C4-2B (cell line): Measurements from ENCODE around the gene TSPEAR.

Source experiments
- ZFX ChIP-seq: fragments of 450-650 bp; IDR thresholded peaks from 2 replicates; pipeline ENCODE4 v1.6.1; 2017
- TF ChIP-seq, protein P1 (sequence below): fragments of 450-650 bp; conservative IDR thresholded peaks from 2 replicates; pipeline ENCODE4 v1.5.1; 2017; ENCODE audit warnings: mild to moderate bottlenecking

DNA sequence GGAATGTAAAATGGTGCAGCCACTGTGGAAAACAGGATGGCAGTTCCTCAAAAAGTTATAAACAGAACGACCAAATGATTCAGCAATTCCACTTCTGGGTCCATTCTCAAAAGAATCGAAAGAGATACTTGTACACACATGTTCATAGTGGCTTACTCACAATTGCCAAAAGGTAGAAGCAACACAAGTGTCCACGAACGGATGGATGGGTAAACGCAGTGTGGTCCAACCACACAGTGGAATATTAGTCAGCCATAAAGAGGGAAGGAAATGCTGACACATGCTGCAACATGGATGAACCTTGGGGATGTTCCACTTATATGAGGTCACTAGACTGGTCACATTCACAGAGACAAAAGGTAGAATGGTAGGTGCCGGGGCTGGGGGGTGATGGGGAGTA is 176.7 kb downstream of the TSPEAR start:
- TF ChIP-seq, protein P1, sequence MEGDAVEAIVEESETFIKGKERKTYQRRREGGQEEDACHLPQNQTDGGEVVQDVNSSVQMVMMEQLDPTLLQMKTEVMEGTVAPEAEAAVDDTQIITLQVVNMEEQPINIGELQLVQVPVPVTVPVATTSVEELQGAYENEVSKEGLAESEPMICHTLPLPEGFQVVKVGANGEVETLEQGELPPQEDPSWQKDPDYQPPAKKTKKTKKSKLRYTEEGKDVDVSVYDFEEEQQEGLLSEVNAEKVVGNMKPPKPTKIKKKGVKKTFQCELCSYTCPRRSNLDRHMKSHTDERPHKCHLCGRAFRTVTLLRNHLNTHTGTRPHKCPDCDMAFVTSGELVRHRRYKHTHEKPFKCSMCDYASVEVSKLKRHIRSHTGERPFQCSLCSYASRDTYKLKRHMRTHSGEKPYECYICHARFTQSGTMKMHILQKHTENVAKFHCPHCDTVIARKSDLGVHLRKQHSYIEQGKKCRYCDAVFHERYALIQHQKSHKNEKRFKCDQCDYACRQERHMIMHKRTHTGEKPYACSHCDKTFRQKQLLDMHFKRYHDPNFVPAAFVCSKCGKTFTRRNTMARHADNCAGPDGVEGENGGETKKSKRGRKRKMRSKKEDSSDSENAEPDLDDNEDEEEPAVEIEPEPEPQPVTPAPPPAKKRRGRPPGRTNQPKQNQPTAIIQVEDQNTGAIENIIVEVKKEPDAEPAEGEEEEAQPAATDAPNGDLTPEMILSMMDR: no peak
- TF ChIP-seq ZFX: no peak
